GM12878 (cell line): ENCODE measurements around the gene HUS1B. TPM values are rescaled to one million over a fixed set of nuclear protein-coding genes. Genes with fewer than 3 reads are reported as not detected.

ENCODE experiments used
- ATAC-seq: fragments of 200-7000 bp; cut with Tn5 transposase; 3 replicates; pipeline ENCODE4 v1.9.1; 2020; ENCODE audit warnings: mild to moderate bottlenecking, moderate library complexity
- BruUV-seq: library from RNA; stranded (reverse); fragments of 400-500 nt; replicated peaks from 2 replicates; lab custom pipeline; 2021; lab: Mats Ljungman, UMichigan
- CTCF ChIA-PET: fragments of 300-600 bp; sonication (Branson Sonifier 250); formaldehyde crosslinking; extraction: SDS; loops from one replicate; lab custom pipeline; 2021; ENCODE audit warnings: inconsistent platforms; lab: Yijun Ruan, JAX
- POLR2A ChIA-PET: fragments of 350-600 bp; formaldehyde crosslinking; extraction: SDS; loops from one replicate; lab custom pipeline; 2021; ENCODE audit warnings: inconsistent platforms; lab: Charles Lee
- RAD21 ChIA-PET: fragments of 300-600 bp; sonication (Branson Sonifier 250); formaldehyde crosslinking; loops from one replicate; lab custom pipeline; 2023; ENCODE audit warnings: antibody characterized with exemption; ENCODE audit not compliant: unreplicated experiment; lab: Charles Lee
- SMC1A ChIA-PET: fragments of 300-600 bp; sonication (Branson Sonifier 250); formaldehyde crosslinking; loops from one replicate; lab custom pipeline; 2023; ENCODE audit not compliant: unreplicated experiment, uncharacterized antibody; lab: Charles Lee
- DNase-seq: peaks from one replicate; pipeline ENCODE4 v3.0.0-alpha.2; 2011; ENCODE audit warnings: low read depth, low spot score
- FAIRE-seq: peaks from 3 replicates; lab custom pipeline; 2011; peaks lifted over from hg19 to GRCh38; lab: Jason Lieb, UNC
- H2AFZ ChIP-seq: 2 replicates; pipeline ENCODE4 v1.6.0; 2011; ENCODE audit warnings: low read depth, low read length, control low read depth; ENCODE audit not compliant: control insufficient read depth
- H3K27ac ChIP-seq: 2 replicates; pipeline ENCODE4 v1.5.1; 2011; ENCODE audit warnings: control low read depth; ENCODE audit not compliant: control insufficient read depth, insufficient read depth
- H3K27me3 ChIP-seq, 2 experiments: replicated peaks in 1 of 2; 2 replicates each; pipeline versions ENCODE4 v1.6.0 to v1.6.1; 2011; ENCODE audit warnings: low read length in 1 of 2; ENCODE audit not compliant: control insufficient read depth in 2 of 2, insufficient read depth in 2 of 2
- H3K36me3 ChIP-seq, 2 experiments: 2 replicates each; pipeline ENCODE4 v1.5.1; 2011; ENCODE audit warnings: low read length in 1 of 2; ENCODE audit not compliant: control insufficient read depth in 2 of 2, insufficient read depth in 2 of 2
- H3K4me1 ChIP-seq: 2 replicates; pipeline ENCODE4 v1.6.1; 2011; ENCODE audit warnings: mild to moderate bottlenecking, low read length, moderate library complexity, mixed read lengths; ENCODE audit not compliant: control insufficient read depth, insufficient read depth
- H3K4me2 ChIP-seq: 2 replicates; pipeline ENCODE4 v1.6.0; 2011; ENCODE audit warnings: control low read depth; ENCODE audit not compliant: control insufficient read depth, insufficient read depth
- H3K4me3 ChIP-seq: fragments of 200-600 bp; sonication (generic); 2 replicates; pipeline ENCODE4 v1.5.1; 2016
- H3K79me2 ChIP-seq: 2 replicates; pipeline ENCODE4 v1.6.0; 2011; ENCODE audit warnings: low read length; ENCODE audit not compliant: control insufficient read depth, insufficient read depth
- H3K9ac ChIP-seq: 2 replicates; pipeline ENCODE4 v1.8.0; 2011; ENCODE audit warnings: low read length, control low read depth, mixed read lengths; ENCODE audit not compliant: control insufficient read depth, insufficient read depth
- H3K9me3 ChIP-seq: replicated peaks from 3 replicates; pipeline ENCODE4 v1.5.1; 2011; ENCODE audit warnings: mild to moderate bottlenecking, low read length; ENCODE audit not compliant: control insufficient read depth, insufficient read depth
- H4K20me1 ChIP-seq: 2 replicates; pipeline ENCODE4 v1.6.0; 2011; ENCODE audit not compliant: control insufficient read depth, insufficient read depth
- BHLHE40 ChIP-seq, 2 experiments: fragments of 450-650 bp in 1 of 2; IDR thresholded peaks; 2 replicates each; pipeline ENCODE4 v1.6.1; 2011 to 2017; ENCODE audit warnings: low read depth in 2 of 2, borderline replicate concordance in 1 of 2, improper control_type of control experiment in 1 of 2, low read length in 1 of 2, mild to moderate bottlenecking in 1 of 2
- CREB1 ChIP-seq: IDR thresholded peaks from 2 replicates; pipeline ENCODE4 v1.6.1; 2012; ENCODE audit warnings: low read depth, mild to moderate bottlenecking, inconsistent platforms
- EGR1 ChIP-seq, 2 experiments: IDR thresholded peaks; 1 replicate in 1 of 2; 2 replicates in 1 of 2; pipeline ENCODE4 v1.6.1; 2011 to 2012; ENCODE audit warnings: low read depth in 2 of 2, low read length in 2 of 2, borderline replicate concordance in 1 of 2, mild to moderate bottlenecking in 1 of 2, moderate library complexity in 1 of 2
- IRF4 ChIP-seq: IDR thresholded peaks from 2 replicates; pipeline ENCODE4 v1.6.1; 2011; ENCODE audit warnings: low read depth, low read length
- MXI1 ChIP-seq: fragments of 150-350 bp; IDR thresholded peaks from 2 replicates; pipeline ENCODE4 v1.6.1; 2011; ENCODE audit warnings: low read depth, mild to moderate bottlenecking, inconsistent platforms, low read length, improper control_type of control experiment
- NBN ChIP-seq: fragments of 450-650 bp; IDR thresholded peaks from 2 replicates; pipeline ENCODE4 v1.6.1; 2016
- NFYA ChIP-seq: IDR thresholded peaks from 2 replicates; pipeline ENCODE4 v1.6.1; 2011; ENCODE audit warnings: low read depth, mild to moderate bottlenecking, low read length, improper control_type of control experiment, borderline replicate concordance
- PAX8 ChIP-seq: fragments of 450-650 bp; IDR thresholded peaks from 2 replicates; pipeline ENCODE4 v1.6.1; 2017; ENCODE audit warnings: mild to moderate bottlenecking, moderate library complexity
- RELA ChIP-seq: fragments of 450-650 bp; IDR thresholded peaks from 2 replicates; pipeline ENCODE4 v1.8.0; 2014; ENCODE audit warnings: borderline replicate concordance; ENCODE audit not compliant: partially characterized antibody
- RUNX3 ChIP-seq: IDR thresholded peaks from 2 replicates; pipeline ENCODE4 v1.6.1; 2012; ENCODE audit warnings: low read length, inconsistent platforms
- SUZ12 ChIP-seq: fragments of 200-600 bp; sonication (generic); IDR thresholded peaks from one replicate; pipeline ENCODE4 v1.6.1; 2018; ENCODE audit warnings: antibody characterized with exemption, mild to moderate bottlenecking; ENCODE audit not compliant: unreplicated experiment
- TAF1 ChIP-seq: IDR thresholded peaks from 2 replicates; pipeline ENCODE4 v1.6.1; 2011; ENCODE audit warnings: mild to moderate bottlenecking, low read depth, low read length, borderline replicate concordance
- WGBS: methylation state at CpG from one replicate; pipeline ENCODE4 v1.1.6; 2016; ENCODE audit warnings: low lambda C conversion rate; ENCODE audit not compliant: insufficient replicate concordance, insufficient coverage; ENCODE audit errors: missing lambda C conversion rate; 5-methylcytosine and 5-hydroxymethylcytosine counted together
- in situ Hi-C: fragments of 300-500 bp; cut with MboI; formaldehyde crosslinking; loops from 9 replicates; pipeline ENCODE4 v1.14.3; 2018; ENCODE audit warnings: mixed read lengths
- intact Hi-C: fragments of 100-400 bp; cut with micrococcal nuclease; formaldehyde crosslinking; loops from one replicate; pipeline ENCODE4 v1.14.2; 2022; ENCODE audit not compliant: unreplicated experiment
- polyA plus RNA-seq, 11 experiments: library from polyadenylated mRNA; depleted of rRNA in 4 of 11; unstranded in 6 of 11; stranded (reverse) in 5 of 11; fragments of >200 nt; fragmentation: Nextera tagmentation in 4 of 11; fragmentation: Illumina TruSeq in 1 of 11; extraction: Ambion mirVana in 4 of 11; extraction: Trizol in 1 of 11; gene quantifications; 1 replicate in 1 of 11; 2 replicates in 10 of 11; pipeline versions ENCODE4 v1.2.1 to v1.2.3, GENCODE V29; 2011 to 2016; ENCODE audit warnings: inconsistent platforms in 2 of 11, missing spikeins in 2 of 11, low read depth in 1 of 11
- total RNA-seq, 4 experiments: library from RNA; depleted of rRNA in 3 of 4; stranded (reverse); fragments of >200 nt in 3 of 4; fragmentation: Illumina TruSeq in 1 of 4; extraction: Trizol in 1 of 4; gene quantifications; 2 replicates each; pipeline versions ENCODE4 v1.2.1 to v1.2.3, GENCODE V29; 2013 to 2021
- TF ChIP-seq, protein P1 (sequence below): IDR thresholded peaks from 2 replicates; pipeline ENCODE4 v1.6.1; 2012; ENCODE audit warnings: low read depth, low read length, improper control_type of control experiment
- TF ChIP-seq, protein P2 (sequence below): IDR thresholded peaks from 2 replicates; pipeline ENCODE4 v1.6.1; 2012; ENCODE audit warnings: mild to moderate bottlenecking, low read depth, low read length
- TF ChIP-seq, protein P3 (sequence below): fragments of 450-650 bp; IDR thresholded peaks from 2 replicates; pipeline ENCODE4 v1.6.1; 2017; ENCODE audit warnings: mild to moderate bottlenecking, moderate library complexity

HUS1B gene
- total and polyA plus RNA-seq, 10 of the 15 experiments (the other 5 are each of a cell fraction or from before 2014, with no cell fraction given): 0.11 to 1.3 (median 0.68) TPM; not detected in 3

DNA sequence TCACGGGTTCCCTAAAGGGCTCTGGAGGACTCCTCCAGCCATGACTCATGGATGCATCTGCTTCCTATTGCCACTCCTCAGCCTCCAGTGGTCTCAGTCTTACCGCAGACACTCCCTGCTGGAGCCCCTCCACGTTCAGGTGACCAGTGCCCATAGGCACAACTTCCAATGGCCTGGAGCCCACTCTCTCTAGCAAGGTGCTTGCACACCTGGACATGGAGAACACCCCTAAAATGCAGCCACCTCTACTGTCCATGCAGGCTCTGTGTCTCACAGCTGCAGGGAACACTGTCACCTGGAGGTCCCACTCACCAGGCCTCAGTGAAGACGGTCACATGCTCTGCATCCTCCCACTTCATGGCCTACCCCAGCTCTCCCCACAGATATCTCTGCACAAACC lies 36.0 kb downstream of the HUS1B start (continued):
- TF ChIP-seq BHLHE40 (IDR thresholded peaks at IDR 0.05; ENCODE audit: borderline replicate concordance in 1 of 2, low read depth in 2 of 2, low read length in 1 of 2) (no peak), MXI1 (no peak)

- ChIA-PET POLR2A (no interaction called here), SMC1A (no interaction called here), RAD21 (no interaction called here), CTCF (no interaction called here)
- Histone ChIP-seq H3K27ac (no peak overlapping the region), H3K9ac (no peak overlapping the region), H3K4me3 (no peak overlapping the region), H3K79me2 (no peaks in the 10 kb centered on the region), H2AFZ (no peak overlapping the region), H3K9me3 (no peaks in the 10 kb centered on the region), H3K4me2 (no peak overlapping the region), H3K36me3 (peaks cover 2 to 5% of the 10 kb centered on the region in 2 experiments; a peak in 3 of 4 replicates), H3K27me3 (no peaks in the 10 kb centered on the region), H3K4me1 (no peaks in the 10 kb centered on the region), H4K20me1 (no peaks in the 10 kb centered on the region)
- no TSS peak for BruUV-seq
- no peak for ATAC-seq
- FAIRE-seq: no peak
- in situ Hi-C loops: no loop called here
- no peak for DNase-seq
- 93% methylated on average over 11 of the region's 11 CpGs for WGBS
- intact Hi-C loops: no loop called here
- TF ChIP-seq, protein P1, sequence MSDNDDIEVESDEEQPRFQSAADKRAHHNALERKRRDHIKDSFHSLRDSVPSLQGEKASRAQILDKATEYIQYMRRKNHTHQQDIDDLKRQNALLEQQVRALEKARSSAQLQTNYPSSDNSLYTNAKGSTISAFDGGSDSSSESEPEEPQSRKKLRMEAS: no peak
- TF ChIP-seq NBN (no peak), PAX8 (no peak), IRF4 (no peak), SUZ12 (no peak), TAF1 (no peak), EGR1 (IDR thresholded peaks at IDR 0.05; ENCODE audit: borderline replicate concordance in 1 of 2, low read depth in 2 of 2, low read length in 2 of 2) (no peak), NFYA (no peak), RELA (no peak), CREB1 (no peak), RUNX3 (no peak)
- TF ChIP-seq, protein P2, sequence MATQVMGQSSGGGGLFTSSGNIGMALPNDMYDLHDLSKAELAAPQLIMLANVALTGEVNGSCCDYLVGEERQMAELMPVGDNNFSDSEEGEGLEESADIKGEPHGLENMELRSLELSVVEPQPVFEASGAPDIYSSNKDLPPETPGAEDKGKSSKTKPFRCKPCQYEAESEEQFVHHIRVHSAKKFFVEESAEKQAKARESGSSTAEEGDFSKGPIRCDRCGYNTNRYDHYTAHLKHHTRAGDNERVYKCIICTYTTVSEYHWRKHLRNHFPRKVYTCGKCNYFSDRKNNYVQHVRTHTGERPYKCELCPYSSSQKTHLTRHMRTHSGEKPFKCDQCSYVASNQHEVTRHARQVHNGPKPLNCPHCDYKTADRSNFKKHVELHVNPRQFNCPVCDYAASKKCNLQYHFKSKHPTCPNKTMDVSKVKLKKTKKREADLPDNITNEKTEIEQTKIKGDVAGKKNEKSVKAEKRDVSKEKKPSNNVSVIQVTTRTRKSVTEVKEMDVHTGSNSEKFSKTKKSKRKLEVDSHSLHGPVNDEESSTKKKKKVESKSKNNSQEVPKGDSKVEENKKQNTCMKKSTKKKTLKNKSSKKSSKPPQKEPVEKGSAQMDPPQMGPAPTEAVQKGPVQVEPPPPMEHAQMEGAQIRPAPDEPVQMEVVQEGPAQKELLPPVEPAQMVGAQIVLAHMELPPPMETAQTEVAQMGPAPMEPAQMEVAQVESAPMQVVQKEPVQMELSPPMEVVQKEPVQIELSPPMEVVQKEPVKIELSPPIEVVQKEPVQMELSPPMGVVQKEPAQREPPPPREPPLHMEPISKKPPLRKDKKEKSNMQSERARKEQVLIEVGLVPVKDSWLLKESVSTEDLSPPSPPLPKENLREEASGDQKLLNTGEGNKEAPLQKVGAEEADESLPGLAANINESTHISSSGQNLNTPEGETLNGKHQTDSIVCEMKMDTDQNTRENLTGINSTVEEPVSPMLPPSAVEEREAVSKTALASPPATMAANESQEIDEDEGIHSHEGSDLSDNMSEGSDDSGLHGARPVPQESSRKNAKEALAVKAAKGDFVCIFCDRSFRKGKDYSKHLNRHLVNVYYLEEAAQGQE: no peak
- TF ChIP-seq, protein P3, sequence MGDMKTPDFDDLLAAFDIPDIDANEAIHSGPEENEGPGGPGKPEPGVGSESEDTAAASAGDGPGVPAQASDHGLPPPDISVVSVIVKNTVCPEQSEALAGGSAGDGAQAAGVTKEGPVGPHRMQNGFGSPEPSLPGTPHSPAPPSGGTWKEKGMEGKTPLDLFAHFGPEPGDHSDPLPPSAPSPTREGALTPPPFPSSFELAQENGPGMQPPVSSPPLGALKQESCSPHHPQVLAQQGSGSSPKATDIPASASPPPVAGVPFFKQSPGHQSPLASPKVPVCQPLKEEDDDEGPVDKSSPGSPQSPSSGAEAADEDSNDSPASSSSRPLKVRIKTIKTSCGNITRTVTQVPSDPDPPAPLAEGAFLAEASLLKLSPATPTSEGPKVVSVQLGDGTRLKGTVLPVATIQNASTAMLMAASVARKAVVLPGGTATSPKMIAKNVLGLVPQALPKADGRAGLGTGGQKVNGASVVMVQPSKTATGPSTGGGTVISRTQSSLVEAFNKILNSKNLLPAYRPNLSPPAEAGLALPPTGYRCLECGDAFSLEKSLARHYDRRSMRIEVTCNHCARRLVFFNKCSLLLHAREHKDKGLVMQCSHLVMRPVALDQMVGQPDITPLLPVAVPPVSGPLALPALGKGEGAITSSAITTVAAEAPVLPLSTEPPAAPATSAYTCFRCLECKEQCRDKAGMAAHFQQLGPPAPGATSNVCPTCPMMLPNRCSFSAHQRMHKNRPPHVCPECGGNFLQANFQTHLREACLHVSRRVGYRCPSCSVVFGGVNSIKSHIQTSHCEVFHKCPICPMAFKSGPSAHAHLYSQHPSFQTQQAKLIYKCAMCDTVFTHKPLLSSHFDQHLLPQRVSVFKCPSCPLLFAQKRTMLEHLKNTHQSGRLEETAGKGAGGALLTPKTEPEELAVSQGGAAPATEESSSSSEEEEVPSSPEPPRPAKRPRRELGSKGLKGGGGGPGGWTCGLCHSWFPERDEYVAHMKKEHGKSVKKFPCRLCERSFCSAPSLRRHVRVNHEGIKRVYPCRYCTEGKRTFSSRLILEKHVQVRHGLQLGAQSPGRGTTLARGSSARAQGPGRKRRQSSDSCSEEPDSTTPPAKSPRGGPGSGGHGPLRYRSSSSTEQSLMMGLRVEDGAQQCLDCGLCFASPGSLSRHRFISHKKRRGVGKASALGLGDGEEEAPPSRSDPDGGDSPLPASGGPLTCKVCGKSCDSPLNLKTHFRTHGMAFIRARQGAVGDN: no peak
These were observed 36.7 kb downstream of the HUS1B start for GRCh38 chr6:620166-620565.
